ENCODE measurements around the gene SH3D21. TPM values are rescaled to one million over a fixed set of nuclear protein-coding genes. Genes with fewer than 3 reads are reported as not detected.

Gene SH3D21
- total and polyA plus RNA-seq, 11 donors, result 0.38 to 3.1 (median 1.4) TPM

DNA sequence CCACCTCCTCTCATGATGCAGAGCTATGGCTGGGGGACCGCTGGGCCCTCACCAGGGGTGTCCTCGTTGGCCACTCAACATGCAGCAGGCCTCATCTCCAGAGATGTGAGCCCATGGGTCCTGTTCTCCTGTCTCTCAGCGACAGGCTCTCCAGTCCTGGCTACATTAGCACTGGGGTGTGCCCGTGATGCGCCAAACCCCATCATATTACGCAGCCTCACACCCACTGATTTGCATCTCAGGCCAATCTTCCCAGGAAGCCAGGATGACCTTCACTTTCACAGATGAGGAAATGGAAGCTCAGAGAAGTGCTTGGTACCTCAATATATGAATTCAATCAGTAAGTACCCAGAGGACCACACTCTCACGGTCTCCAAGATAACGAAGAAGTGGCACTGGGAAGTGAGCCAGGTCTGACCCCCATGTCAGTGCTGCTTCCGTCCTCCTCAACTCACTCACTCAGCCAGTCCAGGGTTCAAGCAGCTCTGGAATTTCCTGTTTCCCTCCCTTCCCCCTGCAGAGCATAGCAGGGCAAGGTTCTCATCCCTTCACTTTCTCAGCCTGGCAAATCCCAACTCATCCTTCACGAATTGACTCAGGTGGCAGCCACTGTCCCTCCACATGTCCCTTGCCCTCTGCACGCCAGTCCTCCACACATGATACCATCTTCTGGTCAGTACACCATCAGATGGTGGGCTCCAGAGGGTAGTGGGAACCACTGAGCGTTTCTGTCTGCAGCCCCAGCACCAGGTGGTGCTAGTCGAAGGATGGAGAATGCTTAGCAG is 46.1 kb downstream of the SH3D21 start:
- ATAC-seq (no peak), DNase-seq (peak in 1 of 5 donors; percentile 12)
- Histone ChIP-seq H3K4me3 (no peak overlapping the region), H3K4me1 (peaks cover 0 to 44% (median 28%) of the 10 kb centered on the region in 12 donors), H3K36me3 (peaks cover 0 to 81% (median 67%) of the 10 kb centered on the region in 9 donors), H3K27ac (peak overlapping the region in 2 of 12 donors; percentile 24 to 78), H3K27me3 (no peaks in the 10 kb centered on the region), H3K9me3 (no peaks in the 10 kb centered on the region)
- intact Hi-C loops (cut with DNase I), result no loop called here
- 61 to 73% (median 66%) methylated on average over 11 to 13 of the region's 13 CpGs for WGBS, 4 donors
- TF ChIP-seq, protein P1, sequence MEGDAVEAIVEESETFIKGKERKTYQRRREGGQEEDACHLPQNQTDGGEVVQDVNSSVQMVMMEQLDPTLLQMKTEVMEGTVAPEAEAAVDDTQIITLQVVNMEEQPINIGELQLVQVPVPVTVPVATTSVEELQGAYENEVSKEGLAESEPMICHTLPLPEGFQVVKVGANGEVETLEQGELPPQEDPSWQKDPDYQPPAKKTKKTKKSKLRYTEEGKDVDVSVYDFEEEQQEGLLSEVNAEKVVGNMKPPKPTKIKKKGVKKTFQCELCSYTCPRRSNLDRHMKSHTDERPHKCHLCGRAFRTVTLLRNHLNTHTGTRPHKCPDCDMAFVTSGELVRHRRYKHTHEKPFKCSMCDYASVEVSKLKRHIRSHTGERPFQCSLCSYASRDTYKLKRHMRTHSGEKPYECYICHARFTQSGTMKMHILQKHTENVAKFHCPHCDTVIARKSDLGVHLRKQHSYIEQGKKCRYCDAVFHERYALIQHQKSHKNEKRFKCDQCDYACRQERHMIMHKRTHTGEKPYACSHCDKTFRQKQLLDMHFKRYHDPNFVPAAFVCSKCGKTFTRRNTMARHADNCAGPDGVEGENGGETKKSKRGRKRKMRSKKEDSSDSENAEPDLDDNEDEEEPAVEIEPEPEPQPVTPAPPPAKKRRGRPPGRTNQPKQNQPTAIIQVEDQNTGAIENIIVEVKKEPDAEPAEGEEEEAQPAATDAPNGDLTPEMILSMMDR (IDR thresholded peaks at IDR 0.05), result no peak
- TF ChIP-seq POLR2A (IDR thresholded peaks at IDR 0.05), result no peak

DNA sequence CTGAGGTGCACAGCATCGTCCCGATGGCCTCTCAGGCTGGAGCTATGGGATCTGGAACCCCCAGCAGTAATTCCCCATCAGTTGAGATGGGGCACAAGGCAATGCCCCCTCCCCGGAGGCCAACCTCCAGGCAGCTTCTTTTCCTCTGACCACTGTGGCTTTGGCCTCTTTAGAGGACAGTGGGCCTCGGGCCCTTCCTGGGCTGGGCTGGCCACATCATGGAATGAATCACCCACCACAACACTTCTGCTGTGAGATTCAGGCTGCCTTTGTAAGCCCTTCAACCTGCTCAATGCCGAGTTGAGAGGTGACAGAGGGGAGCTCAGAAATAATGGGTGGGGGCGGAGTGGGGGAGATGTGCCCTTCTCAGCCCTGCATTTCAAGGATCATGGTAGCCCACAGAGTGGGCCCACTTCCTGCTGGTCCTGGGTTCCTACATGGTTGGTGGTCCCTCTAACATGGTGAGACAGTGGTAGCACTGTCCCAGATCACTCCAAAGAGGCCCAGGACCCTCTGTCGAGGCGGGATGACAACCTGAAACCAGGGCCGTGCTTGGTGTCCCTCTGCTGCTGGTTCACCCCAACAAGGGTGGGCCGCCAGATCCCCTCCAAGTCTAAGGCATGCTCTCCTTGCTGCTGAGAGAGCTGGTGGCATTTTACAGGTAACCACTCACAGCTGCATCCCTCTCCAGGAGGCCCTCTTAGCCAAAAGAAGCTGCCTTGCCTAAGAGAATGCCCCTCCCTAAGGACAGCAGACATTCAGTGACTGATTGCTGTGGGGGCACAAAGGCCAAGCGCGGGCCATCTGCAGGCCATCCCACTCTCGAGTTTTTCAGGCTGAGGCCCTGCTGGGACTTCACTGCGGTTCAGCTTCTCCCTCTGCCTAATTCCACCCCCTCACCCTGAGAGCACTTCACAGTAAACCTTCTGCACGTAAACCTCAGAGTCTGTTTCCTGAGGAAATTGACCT is 47.0 kb downstream of the SH3D21 start:
- DNase-seq (peak in 1 of 5 donors; percentile 27), ATAC-seq (no peak)
- peaks cover 0 to 81% (median 67%) of the 10 kb centered on the region in 9 donors for H3K36me3 ChIP-seq
- H3K4me1 ChIP-seq, result peaks cover 0 to 44% (median 28%) of the 10 kb centered on the region in 12 donors
- no peaks in the 10 kb centered on the region for H3K27me3 ChIP-seq
- intact Hi-C loops (cut with DNase I), result no loop called here
- TF ChIP-seq, protein P1 (IDR thresholded peaks at IDR 0.05), result no peak
- no peak for TF ChIP-seq POLR2A (IDR thresholded peaks at IDR 0.05)
- H3K4me3 ChIP-seq, result no peak overlapping the region
- H3K27ac ChIP-seq, result peak overlapping the region in 1 of 12 donors; percentile 24
- WGBS, 4 donors, result 86 to 94% (median 87%) methylated on average over 9 to 15 of the region's 15 CpGs
- H3K9me3 ChIP-seq, result no peaks in the 10 kb centered on the region

DNA sequence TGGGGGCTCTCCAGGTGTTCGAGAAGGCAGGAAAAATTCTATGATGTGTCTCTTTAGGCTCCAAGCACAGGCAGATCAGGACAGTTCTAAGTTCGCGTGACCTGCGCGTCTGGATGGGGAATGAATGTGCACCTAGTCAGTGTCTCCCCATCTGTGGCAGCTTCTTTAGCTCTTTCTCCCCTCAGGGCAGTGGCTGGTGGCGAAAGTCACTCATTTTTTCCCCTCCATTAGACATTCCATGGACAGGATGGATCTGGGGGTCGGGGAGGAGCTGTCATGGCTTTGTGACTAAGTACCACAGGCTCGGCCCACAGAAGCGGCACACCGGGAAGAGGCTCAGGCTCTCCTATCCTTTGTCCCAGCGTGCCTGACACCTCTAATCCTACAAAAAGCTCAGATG is 48.3 kb downstream of the SH3D21 start:
- Histone ChIP-seq H3K36me3 (peaks cover 0 to 82% (median 72%) of the 10 kb centered on the region in 9 donors), H3K27me3 (no peaks in the 10 kb centered on the region), H3K4me1 (peaks cover 0 to 44% (median 25%) of the 10 kb centered on the region in 12 donors), H3K9me3 (no peaks in the 10 kb centered on the region), H3K27ac (no peak overlapping the region), H3K4me3 (no peak overlapping the region)
- TF ChIP-seq, protein P1 (IDR thresholded peaks at IDR 0.05), result no peak
- TF ChIP-seq POLR2A (IDR thresholded peaks at IDR 0.05), result no peak
- intact Hi-C loops (cut with DNase I), result no loop called here
- no peak for DNase-seq
- no peak for ATAC-seq
- 92 to 96% (median 94%) methylated on average over 9 to 11 of the region's 11 CpGs for WGBS, 4 donors

GRCh38 chr1:36355811-36356210 is 49.6 kb downstream of the SH3D21 start:
- Histone ChIP-seq H3K27ac (no peak overlapping the region), H3K9me3 (no peaks in the 10 kb centered on the region), H3K4me3 (no peak overlapping the region), H3K4me1 (peaks cover 0 to 33% (median 12%) of the 10 kb centered on the region in 12 donors), H3K27me3 (no peaks in the 10 kb centered on the region), H3K36me3 (peaks cover 0 to 88% (median 76%) of the 10 kb centered on the region in 9 donors)
- WGBS, 4 donors, result 64 to 77% (median 72%) methylated on average over 4 of the region's 4 CpGs
- DNase-seq (no peak), ATAC-seq (no peak)
- intact Hi-C loops (cut with DNase I), result no loop called here
- TF ChIP-seq, protein P1 (IDR thresholded peaks at IDR 0.05), result no peak
- TF ChIP-seq POLR2A (IDR thresholded peaks at IDR 0.05), result no peak
